NCI-H345 (cell line): Measurements from ENCODE around the gene FYN.

ENCODE experiments used
- DNase-seq: peaks from one replicate; lab custom pipeline; 2025; lab: John Stamatoyannopoulos, UW

FYN gene

DNA sequence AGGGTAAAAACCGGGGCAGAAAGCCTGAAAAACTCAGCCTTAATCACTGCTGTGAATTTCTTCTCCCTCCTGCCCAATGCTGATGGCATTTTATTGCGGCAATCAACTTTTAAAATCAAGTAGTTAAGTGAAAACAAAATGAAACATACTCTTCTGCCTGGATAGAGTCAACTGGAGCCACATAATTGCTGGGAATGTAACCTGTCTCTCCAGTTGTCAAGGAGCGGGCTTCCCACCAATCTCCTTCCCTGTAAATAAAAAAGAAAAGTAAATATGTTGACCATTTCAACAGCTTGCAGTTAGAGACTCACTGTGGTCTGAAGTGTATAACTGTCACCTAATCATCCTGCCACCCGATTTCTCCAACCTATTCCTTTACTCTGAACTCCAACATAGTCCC, 165.5 kb downstream of the FYN start:
- DNase-seq: no peak

GRCh38 chr6:111706841-111707391, 166.3 kb downstream of the FYN start:
- DNase-seq: no peak

DNA sequence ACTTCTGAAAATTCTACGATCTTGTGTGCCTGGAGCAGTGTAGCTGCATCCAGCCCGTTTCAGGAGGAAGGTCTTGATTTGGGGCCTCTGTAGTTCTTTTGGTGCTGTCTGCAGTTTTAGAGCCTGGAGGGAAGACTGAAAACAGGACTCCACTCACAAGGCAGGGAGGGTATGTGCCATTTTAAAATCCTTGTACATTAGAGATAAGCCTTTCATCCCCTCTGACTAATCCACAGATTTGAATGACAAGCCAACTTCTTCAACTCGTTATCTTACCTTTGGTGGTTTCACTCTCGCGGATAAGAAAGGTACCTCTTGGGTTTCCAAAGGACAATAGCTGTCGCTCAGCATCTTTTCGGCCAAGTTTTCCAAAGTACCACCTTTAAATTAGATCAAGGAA, 169.5 kb downstream of the FYN start:
- DNase-seq: no peak

DNA sequence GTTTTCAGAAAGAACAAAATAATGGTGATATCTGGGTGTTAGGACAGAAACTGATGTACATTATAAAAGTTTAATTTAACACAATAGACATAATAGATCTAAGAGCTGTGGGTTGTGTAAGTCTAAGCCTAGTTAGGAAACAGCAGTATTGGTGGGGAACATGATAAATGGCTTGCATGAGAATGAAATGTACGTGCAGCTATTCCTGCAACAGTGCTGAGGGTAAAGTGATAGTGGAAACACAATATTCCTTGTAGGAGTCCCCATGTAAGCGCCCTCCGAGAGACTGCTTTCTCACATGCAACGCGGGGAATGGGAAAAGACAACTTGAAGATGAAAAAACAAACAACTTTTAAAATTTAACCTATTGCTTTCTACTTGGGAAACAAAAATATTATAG, 171.0 kb downstream of the FYN start:
- DNase-seq: no peak

- DNase-seq: no peak
Measured at GRCh38 chr6:111701146-111701545, 172.1 kb downstream of the FYN start.

- no peak for DNase-seq
Measured at GRCh38 chr6:111700135-111700690, 173.0 kb downstream of the FYN start.

DNA sequence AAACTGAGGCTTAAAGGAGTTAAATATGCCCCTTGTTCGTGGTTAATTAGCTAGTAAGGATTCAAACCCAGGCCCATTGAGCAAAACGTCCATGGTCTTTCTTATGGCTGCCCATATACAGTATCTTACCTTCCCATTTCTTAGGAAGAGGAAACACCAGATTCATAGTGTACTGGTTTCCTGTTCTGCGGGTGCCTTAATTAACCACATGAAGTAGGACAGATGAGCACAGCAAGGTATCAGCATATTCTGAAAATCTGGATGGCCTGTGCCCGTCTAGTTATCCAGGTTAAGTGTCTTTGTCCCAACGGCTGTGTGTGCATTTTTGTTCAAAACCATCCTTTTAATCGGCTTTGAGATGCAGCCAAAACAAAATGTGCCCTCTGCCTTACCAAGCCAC, 174.1 kb downstream of the FYN start:
- no peak for DNase-seq

DNA sequence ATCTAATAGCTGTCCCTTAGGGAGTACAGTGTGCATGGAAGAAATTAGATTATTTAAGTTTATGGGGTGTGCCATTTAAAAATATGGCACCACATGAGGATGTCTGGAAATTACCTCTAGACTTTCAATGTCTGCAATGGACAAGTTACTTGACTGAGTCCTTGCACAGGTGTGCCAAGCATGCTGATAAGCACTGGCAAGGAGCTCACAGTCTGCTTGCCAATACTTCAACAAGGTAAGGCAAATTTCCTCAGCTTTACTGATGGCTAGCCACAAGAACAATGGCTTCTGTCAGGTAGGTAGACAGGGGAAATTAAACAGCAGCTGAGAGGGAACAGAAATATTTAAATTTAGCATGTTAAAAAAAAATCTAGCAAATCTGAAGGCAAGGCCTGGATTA, 176.4 kb downstream of the FYN start:
- DNase-seq: no peak

DNA sequence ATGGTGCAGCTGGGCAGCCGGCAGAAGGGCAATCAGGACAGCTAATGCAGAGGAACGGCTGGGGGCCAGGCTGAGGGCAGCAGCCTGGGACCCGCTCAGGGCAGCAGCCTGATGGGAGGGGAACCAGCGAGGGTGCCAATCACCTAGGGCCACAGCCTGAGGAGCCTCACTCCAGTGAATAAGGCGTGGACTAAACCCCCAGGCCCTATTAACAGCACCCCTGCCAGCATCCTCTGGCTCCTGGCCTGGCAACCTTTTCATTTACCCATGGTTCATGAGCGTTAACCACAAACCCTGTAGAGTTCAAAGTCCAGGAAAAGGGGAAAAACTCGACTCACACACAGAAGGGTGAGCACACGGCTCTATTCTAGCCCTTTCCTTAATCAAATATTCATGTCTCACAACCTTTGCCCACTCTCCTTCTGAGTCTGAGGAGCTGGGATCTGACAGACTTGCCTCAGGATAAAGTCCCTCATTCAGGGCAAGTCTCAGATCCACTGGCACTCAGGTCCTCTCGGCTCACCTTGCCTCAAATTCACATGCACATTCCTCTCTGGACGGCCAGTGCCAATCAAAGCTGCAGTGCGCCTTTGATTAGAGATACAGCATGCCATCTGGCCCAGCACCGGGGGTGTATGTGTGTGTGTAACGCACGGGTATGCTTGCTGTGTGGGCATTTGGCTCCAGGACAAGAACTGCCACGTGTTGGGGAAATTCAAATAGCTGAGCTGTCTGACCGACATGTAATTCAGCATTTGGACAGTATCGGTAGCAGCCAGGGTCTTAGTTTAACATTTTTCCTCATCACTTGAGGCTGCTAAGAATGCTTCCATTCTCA, 180.7 kb downstream of the FYN start:
- no peak for DNase-seq

DNA sequence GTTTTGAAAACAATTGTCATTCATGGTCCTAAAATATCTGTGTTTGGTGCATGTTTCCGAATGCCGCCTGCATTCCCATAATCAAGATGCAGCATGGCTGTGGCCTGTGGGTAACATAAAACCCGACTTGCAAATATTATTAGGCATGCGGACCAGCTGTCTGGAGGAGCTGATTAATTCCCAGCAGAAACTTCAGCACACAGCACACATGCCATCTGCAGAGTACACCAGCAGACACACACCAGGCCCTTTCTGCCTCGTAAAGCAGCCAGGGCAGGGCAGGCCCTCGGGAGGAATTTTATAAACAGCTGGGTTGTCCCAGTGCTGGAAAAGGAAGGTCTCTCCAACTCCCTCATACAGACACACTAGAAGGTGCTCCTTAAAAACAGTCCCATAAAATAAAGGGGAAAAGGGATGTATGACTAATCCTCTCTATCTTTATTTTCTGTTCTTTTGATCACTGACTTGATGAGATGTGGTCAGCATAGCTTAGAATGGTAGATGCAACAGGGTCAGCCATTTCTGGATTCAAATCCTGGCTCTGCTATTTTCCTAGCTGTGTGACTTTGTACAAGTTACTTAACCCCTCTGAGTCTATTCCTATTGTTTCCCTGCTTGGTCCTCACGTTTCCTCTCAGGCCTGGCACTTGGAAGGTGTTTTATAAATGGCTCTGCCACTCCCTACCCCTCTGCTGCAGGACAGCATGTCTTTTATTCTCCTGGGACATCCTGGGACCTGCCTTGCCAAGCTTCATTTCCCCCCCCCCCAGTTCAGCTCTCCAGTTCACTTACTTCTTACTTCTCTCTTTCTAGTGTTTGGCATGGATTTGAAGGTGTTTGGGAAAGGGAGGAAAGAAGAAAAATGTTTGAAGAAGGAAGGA, 181.7 kb downstream of the FYN start:
- DNase-seq: no peak

DNA sequence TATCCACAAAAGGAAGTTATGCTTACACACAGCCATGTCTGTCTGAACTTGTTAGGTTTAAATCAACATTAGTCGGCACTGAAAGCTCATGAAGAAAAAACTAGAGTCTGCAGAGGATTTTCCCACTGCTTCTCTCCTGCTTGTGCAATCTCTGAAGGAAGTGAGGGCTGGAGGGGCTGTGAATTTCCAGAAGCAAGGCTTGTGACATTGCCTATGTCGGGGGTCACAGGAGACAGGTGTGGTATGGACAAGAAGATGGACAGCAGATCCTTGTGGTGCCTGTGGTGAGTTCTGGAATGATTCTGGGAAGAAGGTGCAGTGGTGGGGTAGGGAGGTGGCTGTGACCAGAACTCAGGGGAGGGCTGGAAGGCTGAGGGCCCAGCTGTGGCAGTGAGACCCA, 183.3 kb downstream of the FYN start:
- no peak for DNase-seq

- no peak for DNase-seq
Measured at GRCh38 chr6:111689419-111689818, 183.8 kb downstream of the FYN start.

DNA sequence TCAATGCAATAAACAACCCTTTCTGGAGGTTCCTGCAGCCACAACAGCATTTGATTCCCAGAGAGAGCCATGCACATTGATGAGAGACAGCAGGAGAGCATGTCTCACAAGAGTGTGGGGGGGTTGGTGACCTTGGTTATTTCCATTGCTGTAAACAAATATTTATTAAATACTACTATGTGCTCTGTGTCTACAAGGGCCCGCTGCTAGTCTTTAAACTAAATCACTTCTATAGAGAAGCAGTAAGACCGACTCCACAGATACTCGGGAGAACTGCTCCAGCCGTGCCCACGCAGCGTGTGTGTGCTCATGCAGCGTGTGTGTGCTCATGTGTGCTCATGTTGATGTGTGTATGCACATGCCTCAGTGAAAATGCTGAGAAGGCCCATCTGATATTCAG, 184.9 kb downstream of the FYN start:
- no peak for DNase-seq

DNA sequence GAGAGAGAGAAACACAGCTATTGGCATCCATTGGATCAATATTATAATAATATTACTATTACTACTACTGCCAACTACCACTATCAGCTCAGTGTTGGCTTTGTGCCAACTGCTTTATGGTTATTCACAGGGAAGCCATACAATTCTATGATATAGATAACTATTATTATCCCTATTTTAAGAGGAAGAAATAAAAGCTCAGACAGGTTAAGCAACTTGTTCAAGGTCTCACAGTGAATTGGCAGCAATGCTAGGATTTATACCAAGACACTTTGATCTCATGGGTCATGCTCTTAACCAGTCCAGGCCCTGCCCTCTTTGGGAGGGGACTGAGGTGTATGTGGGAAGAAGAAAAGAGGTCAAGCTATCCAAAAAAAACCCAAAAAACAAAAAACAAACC, 185.6 kb downstream of the FYN start:
- no peak for DNase-seq

DNA sequence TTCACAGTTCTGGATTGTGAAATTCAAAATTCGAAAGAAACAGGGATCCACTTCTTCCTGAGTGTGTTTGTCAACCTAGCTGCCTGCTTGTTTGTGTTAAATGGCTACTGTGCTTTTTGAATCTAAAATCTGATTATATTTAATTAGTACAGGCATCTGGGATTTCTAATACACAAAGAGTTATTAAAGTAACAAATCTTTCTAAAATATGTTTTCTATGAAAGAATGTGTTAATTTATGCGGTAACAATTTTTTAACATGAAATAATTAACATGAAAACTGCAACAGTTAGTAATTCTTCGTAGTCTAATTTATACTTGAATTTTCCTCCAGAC, 186.4 kb downstream of the FYN start:
- no peak for DNase-seq

GRCh38 chr6:111686249-111686931, 186.9 kb downstream of the FYN start:
- no peak for DNase-seq

DNA sequence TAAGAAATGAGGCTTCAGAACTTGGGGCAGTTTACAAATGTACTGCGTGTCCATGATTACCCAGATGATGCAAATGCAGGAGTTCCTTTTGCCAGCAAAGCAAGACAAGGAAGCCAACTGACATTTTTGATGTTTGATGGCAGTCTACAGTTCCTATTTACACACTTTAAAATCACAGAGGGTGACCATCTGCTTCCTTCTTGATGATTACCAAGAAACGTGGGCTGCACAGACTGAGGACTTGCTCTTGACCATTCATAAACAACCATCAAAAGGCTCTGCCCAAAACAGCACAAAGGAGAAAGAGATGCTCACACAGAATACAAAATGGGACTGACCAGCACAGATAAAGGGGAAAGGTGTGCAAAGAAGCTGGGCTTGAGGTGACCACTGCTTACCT, 187.7 kb downstream of the FYN start:
- no peak for DNase-seq

- DNase-seq: no peak
Measured at GRCh38 chr6:111685058-111685457, 188.2 kb downstream of the FYN start.

DNA sequence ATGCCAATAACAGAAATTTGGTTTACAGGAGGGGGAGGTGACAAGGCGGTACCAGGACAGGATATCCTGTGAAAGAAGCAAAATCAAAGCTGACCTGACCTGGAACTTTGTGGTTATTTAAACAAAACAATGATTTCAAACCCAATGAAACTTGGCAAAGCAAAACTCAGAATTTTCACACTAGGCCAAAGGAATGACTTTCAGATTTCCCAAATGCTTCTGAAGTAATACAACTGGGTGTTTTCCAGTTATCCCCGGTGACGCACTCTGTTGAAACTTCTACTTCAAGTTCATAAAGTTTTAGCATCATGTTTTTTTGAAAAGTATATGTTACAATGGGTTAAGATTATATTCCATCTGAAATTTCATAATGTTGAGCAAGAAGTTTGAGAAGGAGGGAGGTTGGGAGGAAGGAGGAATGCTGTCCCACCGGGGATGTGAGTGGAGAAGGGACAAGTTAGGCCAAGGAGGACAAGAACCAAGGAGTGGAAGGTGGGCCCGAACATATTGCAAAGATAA, 189.4 kb downstream of the FYN start:
- DNase-seq: no peak

DNA sequence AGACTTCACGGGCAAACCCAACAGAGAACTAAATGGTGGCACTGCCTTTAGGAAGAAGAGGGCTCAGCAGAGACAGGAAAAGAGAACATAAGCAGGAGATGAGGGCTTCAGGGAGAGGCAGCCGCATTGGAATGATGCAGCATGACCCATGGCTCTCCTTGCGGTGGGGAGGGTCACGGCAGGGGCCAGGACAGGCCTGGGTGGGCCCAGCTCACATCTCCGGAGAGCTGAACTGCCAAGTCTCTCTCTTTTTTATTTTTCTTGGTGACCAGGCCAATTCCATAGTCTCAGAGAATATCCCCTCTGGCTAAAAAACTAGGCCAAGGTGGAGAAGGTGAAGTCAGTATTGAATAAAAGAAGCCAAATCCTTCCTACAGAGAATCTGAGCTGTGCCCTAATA, 190.1 kb downstream of the FYN start:
- no peak for DNase-seq

DNA sequence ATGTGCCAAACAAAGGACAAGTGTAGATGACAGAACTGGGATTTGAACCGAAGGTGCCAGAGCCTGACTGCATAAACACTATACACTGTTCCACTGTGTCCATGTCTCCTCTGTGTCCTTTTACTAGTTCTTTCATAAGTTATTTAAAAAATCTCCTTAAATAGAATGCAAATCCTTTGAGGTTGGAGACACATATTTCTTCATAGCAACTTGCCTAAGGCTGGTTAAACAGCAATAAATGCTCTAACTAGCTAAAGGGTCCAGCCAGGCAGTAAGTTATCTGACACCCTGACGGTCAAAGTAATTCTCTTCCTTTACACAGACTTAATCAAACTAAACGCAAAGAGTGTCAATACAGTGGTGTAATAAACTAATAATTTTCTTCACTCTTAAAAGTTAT, 191.4 kb downstream of the FYN start:
- no peak for DNase-seq
